Nephron (organoid): Measurements from ENCODE around the gene OR10AD1.
A peak's percentile ranks its signal among the peaks of the same experiment; 100 is the strongest.

Experiments used
- H3K27ac Mint-ChIP-seq, 3 experiments: 2 replicates each; pipeline ENCODE4 v1.8.0; 2020; ENCODE audit warnings: mixed read lengths in 3 of 3, mild to moderate bottlenecking in 2 of 3, moderate library complexity in 1 of 3
- H3K27me3 Mint-ChIP-seq: 2 replicates; pipeline ENCODE4 v1.8.0; 2021; ENCODE audit warnings: low read depth, mild to moderate bottlenecking, moderate library complexity, mixed read lengths
- H3K36me3 Mint-ChIP-seq: 2 replicates; pipeline ENCODE4 v1.8.0; 2020; ENCODE audit warnings: low read depth, mixed read lengths
- H3K4me1 Mint-ChIP-seq: 2 replicates; pipeline ENCODE4 v1.8.0; 2020; ENCODE audit warnings: mixed read lengths
- H3K4me3 Mint-ChIP-seq, 3 experiments: 2 replicates each; pipeline ENCODE4 v1.8.0; 2020; ENCODE audit warnings: mild to moderate bottlenecking in 3 of 3, mixed read lengths in 3 of 3, moderate library complexity in 2 of 3
- H3K9me3 Mint-ChIP-seq: 2 replicates; pipeline ENCODE4 v1.8.0; 2020; ENCODE audit warnings: mixed read lengths
- CTCF ChIP-seq, 3 experiments: fragments of 200-600 bp; sonication (generic); IDR thresholded peaks; one replicate each; pipeline ENCODE4 v1.5.0; 2021; ENCODE audit warnings: antibody characterized with exemption in 3 of 3; ENCODE audit not compliant: unreplicated experiment in 3 of 3

OR10AD1 gene

GRCh38 chr12:48197549-48197970 lies 5.5 kb downstream of the OR10AD1 start:
- H3K9me3 Mint-ChIP-seq, result peaks cover 12% of the 10 kb centered on the region
- peaks cover 13% of the 10 kb centered on the region for H3K36me3 Mint-ChIP-seq
- peak; percentile 41 to 58 (median 42) for TF ChIP-seq CTCF (IDR thresholded peaks at IDR 0.05; ENCODE audit: unreplicated experiment in 3 of 3)
- peak overlapping the region; percentile 77 to 89 (median 86) for H3K4me3 Mint-ChIP-seq
- H3K4me1 Mint-ChIP-seq, result peaks cover 42% of the 10 kb centered on the region
- no peaks in the 10 kb centered on the region for H3K27me3 Mint-ChIP-seq
- H3K27ac Mint-ChIP-seq, result peak overlapping the region; percentile 80 to 89 (median 88)

- no peaks in the 10 kb centered on the region for H3K9me3 Mint-ChIP-seq
Measured at GRCh38 chr12:48194799-48195201, 8.3 kb downstream of the OR10AD1 start.

GRCh38 chr12:48193623-48194022 lies 9.5 kb downstream of the OR10AD1 start:
- no peak for TF ChIP-seq CTCF (IDR thresholded peaks at IDR 0.05; ENCODE audit: unreplicated experiment in 3 of 3)
- H3K27ac Mint-ChIP-seq, result peak overlapping the region in 1 of 3 experiments; percentile 51
- no peak overlapping the region for H3K4me3 Mint-ChIP-seq
- H3K36me3 Mint-ChIP-seq, result no peaks in the 10 kb centered on the region
- H3K27me3 Mint-ChIP-seq, result no peaks in the 10 kb centered on the region
- peaks cover 36% of the 10 kb centered on the region for H3K4me1 Mint-ChIP-seq
- H3K9me3 Mint-ChIP-seq, result no peaks in the 10 kb centered on the region

More at GRCh38 chr12:48194799-48195201, 8.3 kb downstream of the OR10AD1 start:
- Mint-ChIP-seq H3K27me3 (no peaks in the 10 kb centered on the region), H3K36me3 (no peaks in the 10 kb centered on the region), H3K4me3 (peak overlapping the region; percentile 22 to 60 (median 37)), H3K27ac (peak overlapping the region; percentile 5 to 78 (median 57)), H3K4me1 (peaks cover 38% of the 10 kb centered on the region)
- no peak for TF ChIP-seq CTCF (IDR thresholded peaks at IDR 0.05; ENCODE audit: unreplicated experiment in 3 of 3)

- H3K4me3 Mint-ChIP-seq, result no peak overlapping the region
- no peak for TF ChIP-seq CTCF (IDR thresholded peaks at IDR 0.05; ENCODE audit: unreplicated experiment in 3 of 3)
- peaks cover 36% of the 10 kb centered on the region for H3K4me1 Mint-ChIP-seq
- H3K27me3 Mint-ChIP-seq, result peaks cover 7% of the 10 kb centered on the region
- H3K9me3 Mint-ChIP-seq, result no peaks in the 10 kb centered on the region
- H3K27ac Mint-ChIP-seq, result no peak overlapping the region
- H3K36me3 Mint-ChIP-seq, result no peaks in the 10 kb centered on the region
Measured at GRCh38 chr12:48192861-48193260, 10.2 kb downstream of the OR10AD1 start.

GRCh38 chr12:48191096-48191495 lies 12.0 kb downstream of the OR10AD1 start:
- H3K4me1 Mint-ChIP-seq, result peaks cover 32% of the 10 kb centered on the region
- no peak overlapping the region for H3K4me3 Mint-ChIP-seq
- no peaks in the 10 kb centered on the region for H3K9me3 Mint-ChIP-seq
- no peak for TF ChIP-seq CTCF (IDR thresholded peaks at IDR 0.05; ENCODE audit: unreplicated experiment in 3 of 3)
- H3K27ac Mint-ChIP-seq, result no peak overlapping the region
- no peaks in the 10 kb centered on the region for H3K36me3 Mint-ChIP-seq
- H3K27me3 Mint-ChIP-seq, result peaks cover 11% of the 10 kb centered on the region

- Mint-ChIP-seq H3K27me3 (peaks cover 27% of the 10 kb centered on the region), H3K4me1 (peaks cover 34% of the 10 kb centered on the region), H3K36me3 (no peaks in the 10 kb centered on the region), H3K9me3 (no peaks in the 10 kb centered on the region), H3K4me3 (no peak overlapping the region), H3K27ac (peak overlapping the region in 1 of 3 experiments; percentile 24)
- TF ChIP-seq CTCF (IDR thresholded peaks at IDR 0.05; ENCODE audit: unreplicated experiment in 3 of 3), result peak; percentile 85 to 92 (median 89)
Measured at GRCh38 chr12:48189331-48190125, 13.6 kb downstream of the OR10AD1 start.
